ENCODE measurements around the gene PSME1.

DNA sequence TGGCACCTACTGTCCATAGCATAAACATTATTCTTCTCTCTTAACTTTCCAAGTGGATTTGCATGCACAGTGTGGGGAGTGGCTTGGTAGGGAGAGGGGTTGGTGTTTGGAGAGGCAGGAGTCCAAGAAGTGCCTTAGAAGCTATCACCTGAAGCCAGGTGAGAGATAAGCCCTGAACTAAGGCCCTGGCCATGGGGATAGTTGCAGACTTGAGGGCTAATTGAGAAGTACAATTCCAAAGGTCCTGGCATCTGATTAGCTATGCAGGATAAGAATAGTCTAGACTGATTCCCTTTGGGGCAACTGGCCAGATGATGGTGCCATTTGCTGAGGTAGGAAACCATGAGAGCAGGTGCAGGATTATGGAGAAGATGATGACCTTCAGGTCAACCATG lies 43.9 kb upstream of the PSME1 start:
- TF ChIP-seq, protein P1, sequence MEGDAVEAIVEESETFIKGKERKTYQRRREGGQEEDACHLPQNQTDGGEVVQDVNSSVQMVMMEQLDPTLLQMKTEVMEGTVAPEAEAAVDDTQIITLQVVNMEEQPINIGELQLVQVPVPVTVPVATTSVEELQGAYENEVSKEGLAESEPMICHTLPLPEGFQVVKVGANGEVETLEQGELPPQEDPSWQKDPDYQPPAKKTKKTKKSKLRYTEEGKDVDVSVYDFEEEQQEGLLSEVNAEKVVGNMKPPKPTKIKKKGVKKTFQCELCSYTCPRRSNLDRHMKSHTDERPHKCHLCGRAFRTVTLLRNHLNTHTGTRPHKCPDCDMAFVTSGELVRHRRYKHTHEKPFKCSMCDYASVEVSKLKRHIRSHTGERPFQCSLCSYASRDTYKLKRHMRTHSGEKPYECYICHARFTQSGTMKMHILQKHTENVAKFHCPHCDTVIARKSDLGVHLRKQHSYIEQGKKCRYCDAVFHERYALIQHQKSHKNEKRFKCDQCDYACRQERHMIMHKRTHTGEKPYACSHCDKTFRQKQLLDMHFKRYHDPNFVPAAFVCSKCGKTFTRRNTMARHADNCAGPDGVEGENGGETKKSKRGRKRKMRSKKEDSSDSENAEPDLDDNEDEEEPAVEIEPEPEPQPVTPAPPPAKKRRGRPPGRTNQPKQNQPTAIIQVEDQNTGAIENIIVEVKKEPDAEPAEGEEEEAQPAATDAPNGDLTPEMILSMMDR (IDR thresholded peaks at IDR 0.05), result no peak
- no peak for TF ChIP-seq POLR2A (IDR thresholded peaks at IDR 0.05)
